WTC11 (cell line): ENCODE results near the gene NSD1. TPM values are rescaled to one million over a fixed set of nuclear protein-coding genes. Genes with fewer than 3 reads are reported as not detected.

ENCODE experiments used
- ATAC-seq: fragments of 200-7000 bp; cut with Tn5 transposase; 2 replicates; pipeline ENCODE4 v1.10.0; 2021; ENCODE audit warnings: mild to moderate bottlenecking, moderate library complexity
- CTCF ChIA-PET: fragments of 300-600 bp; sonication (Branson Sonifier 250); formaldehyde crosslinking; loops from one replicate; lab custom pipeline; 2021; ENCODE audit warnings: antibody characterized with exemption; lab: Charles Lee
- POLR2A ChIA-PET: fragments of 350-600 bp; sonication (Branson Sonifier 250); formaldehyde crosslinking; loops from one replicate; lab custom pipeline; 2021; ENCODE audit warnings: antibody characterized with exemption; lab: Charles Lee
- DNase-seq: peaks from one replicate; pipeline ENCODE4 v3.0.0; 2021; ENCODE audit warnings: low spot score
- H3K27ac Mint-ChIP-seq: 2 replicates; pipeline ENCODE4 v1.8.0; 2021; ENCODE audit warnings: mixed read lengths
- H3K27me3 Mint-ChIP-seq: 2 replicates; pipeline ENCODE4 v1.8.0; 2021; ENCODE audit warnings: low read depth, mild to moderate bottlenecking, moderate library complexity, mixed read lengths
- H3K36me3 Mint-ChIP-seq: 2 replicates; pipeline ENCODE4 v1.8.0; 2021; ENCODE audit warnings: mixed read lengths
- H3K4me1 Mint-ChIP-seq: 2 replicates; pipeline ENCODE4 v1.8.0; 2022; ENCODE audit warnings: mixed read lengths
- H3K4me3 Mint-ChIP-seq: 2 replicates; pipeline ENCODE4 v1.8.0; 2021; ENCODE audit warnings: mild to moderate bottlenecking, moderate library complexity, mixed read lengths
- H3K9me3 Mint-ChIP-seq: 2 replicates; pipeline ENCODE4 v1.8.0; 2021; ENCODE audit warnings: mixed read lengths
- CBFB ChIP-seq: sonication (generic); formaldehyde crosslinking; IDR thresholded peaks from 2 replicates; pipeline ENCODE4 v1.8.1; 2022; ENCODE audit warnings: mild to moderate bottlenecking, low read depth, missing genetic modification reagents
- EMX1 ChIP-seq: fragments of 250-450 bp; sonication (Bioruptor Pico); IDR thresholded peaks from 2 replicates; pipeline ENCODE4 v1.8.0; 2021; ENCODE audit warnings: mild to moderate bottlenecking
- FOXP1 ChIP-seq: sonication (generic); formaldehyde crosslinking; IDR thresholded peaks from 2 replicates; pipeline ENCODE4 v1.8.0; 2022; ENCODE audit warnings: missing genetic modification reagents, mild to moderate bottlenecking, moderate library complexity, borderline replicate concordance
- MXD4 ChIP-seq: fragments of 250-450 bp; sonication (Bioruptor Pico); IDR thresholded peaks from 2 replicates; pipeline ENCODE4 v1.8.0; 2021; ENCODE audit warnings: mild to moderate bottlenecking, moderate library complexity, borderline replicate concordance
- NFYB ChIP-seq: sonication (generic); formaldehyde crosslinking; conservative IDR thresholded peaks from 2 replicates; pipeline ENCODE4 v1.8.0; 2022; ENCODE audit warnings: low read depth, missing genetic modification reagents
- NR3C1 ChIP-seq: sonication (generic); formaldehyde crosslinking; conservative IDR thresholded peaks from 2 replicates; pipeline ENCODE4 v1.8.1; 2023; ENCODE audit warnings: low read depth, mild to moderate bottlenecking, missing genetic modification reagents
- OVOL2 ChIP-seq: fragments of 250-450 bp; sonication (Bioruptor Pico); IDR thresholded peaks from 2 replicates; pipeline ENCODE4 v1.9.0; 2021; ENCODE audit warnings: mild to moderate bottlenecking, borderline replicate concordance
- RORB ChIP-seq: fragments of 250-450 bp; sonication (Bioruptor Pico); IDR thresholded peaks from 2 replicates; pipeline ENCODE4 v1.9.0; 2021; ENCODE audit warnings: mild to moderate bottlenecking
- SMAD3 ChIP-seq: sonication (generic); formaldehyde crosslinking; IDR thresholded peaks from 2 replicates; pipeline ENCODE4 v1.8.0; 2022; ENCODE audit warnings: missing genetic modification reagents, mild to moderate bottlenecking, borderline replicate concordance
- TCF7 ChIP-seq: sonication (generic); formaldehyde crosslinking; IDR thresholded peaks from 2 replicates; pipeline ENCODE4 v1.8.0; 2022; ENCODE audit warnings: mild to moderate bottlenecking, low read depth, missing genetic modification reagents, moderate library complexity
- TEAD1 ChIP-seq: sonication (generic); formaldehyde crosslinking; IDR thresholded peaks from 2 replicates; pipeline ENCODE4 v1.8.0; 2022; ENCODE audit warnings: mild to moderate bottlenecking, missing genetic modification reagents
- TP53 ChIP-seq: sonication (generic); formaldehyde crosslinking; IDR thresholded peaks from 2 replicates; pipeline ENCODE4 v1.8.1; 2023; ENCODE audit warnings: mild to moderate bottlenecking, missing genetic modification reagents
- ZNF219 ChIP-seq: sonication (generic); formaldehyde crosslinking; IDR thresholded peaks from 2 replicates; pipeline ENCODE4 v1.8.0; 2023; ENCODE audit warnings: missing genetic modification reagents, mild to moderate bottlenecking, borderline replicate concordance
- ZNF263 ChIP-seq: sonication (generic); formaldehyde crosslinking; IDR thresholded peaks from 2 replicates; pipeline ENCODE4 v1.8.1; 2022; ENCODE audit warnings: low read depth, mild to moderate bottlenecking, moderate library complexity, missing genetic modification reagents
- ZNF317 ChIP-seq: sonication (generic); formaldehyde crosslinking; IDR thresholded peaks from 2 replicates; pipeline ENCODE4 v1.8.1; 2023; ENCODE audit warnings: low read depth, mild to moderate bottlenecking, moderate library complexity, missing genetic modification reagents, borderline replicate concordance
- ZNF416 ChIP-seq: fragments of 250-450 bp; sonication (Bioruptor Pico); IDR thresholded peaks from 2 replicates; pipeline ENCODE4 v1.9.0; 2021; ENCODE audit warnings: mild to moderate bottlenecking, inconsistent platforms
- total RNA-seq: library from RNA; stranded (reverse); gene quantifications from 3 replicates; pipeline ENCODE4 v1.2.3, GENCODE V29; 2021
- TF ChIP-seq, protein P1 (sequence below): sonication (generic); formaldehyde crosslinking; IDR thresholded peaks from 2 replicates; pipeline ENCODE4 v1.8.1; 2023; ENCODE audit warnings: mild to moderate bottlenecking, missing genetic modification reagents, borderline replicate concordance
- TF ChIP-seq, protein P2 (sequence below): fragments of 250-450 bp; sonication (Bioruptor Pico); IDR thresholded peaks from 2 replicates; pipeline ENCODE4 v1.9.0; 2021; ENCODE audit warnings: mild to moderate bottlenecking
- TF ChIP-seq, protein P3 (sequence below): sonication (generic); formaldehyde crosslinking; IDR thresholded peaks from 2 replicates; pipeline ENCODE4 v1.8.1; 2022; ENCODE audit warnings: low read depth, mild to moderate bottlenecking, moderate library complexity, missing genetic modification reagents, borderline replicate concordance
- TF ChIP-seq, protein P4 (sequence below): sonication (generic); formaldehyde crosslinking; IDR thresholded peaks from 2 replicates; pipeline ENCODE4 v1.8.0; 2022; ENCODE audit warnings: missing genetic modification reagents
- TF ChIP-seq, protein P5 (sequence below): fragments of 250-450 bp; sonication (Bioruptor Pico); IDR thresholded peaks from 2 replicates; pipeline ENCODE4 v1.8.0; 2021; ENCODE audit warnings: mild to moderate bottlenecking
- TF ChIP-seq, protein P6 (sequence below): sonication (generic); formaldehyde crosslinking; IDR thresholded peaks from 2 replicates; pipeline ENCODE4 v1.8.1; 2023; ENCODE audit warnings: mild to moderate bottlenecking, missing genetic modification reagents
- TF ChIP-seq, protein P7 (sequence below): fragments of 250-450 bp; sonication (Bioruptor Pico); IDR thresholded peaks from 2 replicates; pipeline ENCODE4 v2.1.2; 2022; ENCODE audit warnings: mild to moderate bottlenecking, moderate library complexity

NSD1 gene
- total RNA-seq, 1 experiment from 2014 or later: 148 TPM

DNA sequence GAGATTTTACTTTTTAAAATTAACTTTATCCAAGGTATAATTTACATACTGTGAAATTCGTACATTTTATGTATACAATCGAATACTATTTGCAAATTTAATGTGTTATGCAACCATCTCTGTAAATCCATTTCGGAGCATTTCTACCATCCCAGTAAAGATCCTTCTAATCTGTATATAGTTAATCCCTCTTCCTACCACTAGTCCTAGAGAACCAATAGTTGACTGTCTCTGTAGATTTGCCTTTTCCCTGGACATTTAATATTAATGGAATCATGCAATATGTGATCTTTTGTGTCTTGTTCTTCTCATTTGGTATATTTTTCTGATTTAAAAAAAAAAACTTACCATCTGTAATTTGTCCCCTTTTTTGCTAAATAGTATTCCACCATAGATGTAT, 95.2 kb downstream of the NSD1 start (continued):
- no peak for TF ChIP-seq SMAD3 (CRISPR knock-in tag)
- TF ChIP-seq EMX1 (CRISPR knock-in tag): no peak
- TF ChIP-seq, protein P1, sequence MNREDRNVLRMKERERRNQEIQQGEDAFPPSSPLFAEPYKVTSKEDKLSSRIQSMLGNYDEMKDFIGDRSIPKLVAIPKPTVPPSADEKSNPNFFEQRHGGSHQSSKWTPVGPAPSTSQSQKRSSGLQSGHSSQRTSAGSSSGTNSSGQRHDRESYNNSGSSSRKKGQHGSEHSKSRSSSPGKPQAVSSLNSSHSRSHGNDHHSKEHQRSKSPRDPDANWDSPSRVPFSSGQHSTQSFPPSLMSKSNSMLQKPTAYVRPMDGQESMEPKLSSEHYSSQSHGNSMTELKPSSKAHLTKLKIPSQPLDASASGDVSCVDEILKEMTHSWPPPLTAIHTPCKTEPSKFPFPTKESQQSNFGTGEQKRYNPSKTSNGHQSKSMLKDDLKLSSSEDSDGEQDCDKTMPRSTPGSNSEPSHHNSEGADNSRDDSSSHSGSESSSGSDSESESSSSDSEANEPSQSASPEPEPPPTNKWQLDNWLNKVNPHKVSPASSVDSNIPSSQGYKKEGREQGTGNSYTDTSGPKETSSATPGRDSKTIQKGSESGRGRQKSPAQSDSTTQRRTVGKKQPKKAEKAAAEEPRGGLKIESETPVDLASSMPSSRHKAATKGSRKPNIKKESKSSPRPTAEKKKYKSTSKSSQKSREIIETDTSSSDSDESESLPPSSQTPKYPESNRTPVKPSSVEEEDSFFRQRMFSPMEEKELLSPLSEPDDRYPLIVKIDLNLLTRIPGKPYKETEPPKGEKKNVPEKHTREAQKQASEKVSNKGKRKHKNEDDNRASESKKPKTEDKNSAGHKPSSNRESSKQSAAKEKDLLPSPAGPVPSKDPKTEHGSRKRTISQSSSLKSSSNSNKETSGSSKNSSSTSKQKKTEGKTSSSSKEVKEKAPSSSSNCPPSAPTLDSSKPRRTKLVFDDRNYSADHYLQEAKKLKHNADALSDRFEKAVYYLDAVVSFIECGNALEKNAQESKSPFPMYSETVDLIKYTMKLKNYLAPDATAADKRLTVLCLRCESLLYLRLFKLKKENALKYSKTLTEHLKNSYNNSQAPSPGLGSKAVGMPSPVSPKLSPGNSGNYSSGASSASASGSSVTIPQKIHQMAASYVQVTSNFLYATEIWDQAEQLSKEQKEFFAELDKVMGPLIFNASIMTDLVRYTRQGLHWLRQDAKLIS (CRISPR knock-in tag): no peak
- TF ChIP-seq, protein P2, sequence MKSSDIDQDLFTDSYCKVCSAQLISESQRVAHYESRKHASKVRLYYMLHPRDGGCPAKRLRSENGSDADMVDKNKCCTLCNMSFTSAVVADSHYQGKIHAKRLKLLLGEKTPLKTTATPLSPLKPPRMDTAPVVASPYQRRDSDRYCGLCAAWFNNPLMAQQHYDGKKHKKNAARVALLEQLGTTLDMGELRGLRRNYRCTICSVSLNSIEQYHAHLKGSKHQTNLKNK (CRISPR knock-in tag): no peak
- TF ChIP-seq TP53 (CRISPR knock-in tag): no peak
- no peak for TF ChIP-seq ZNF263 (CRISPR knock-in tag)

DNA sequence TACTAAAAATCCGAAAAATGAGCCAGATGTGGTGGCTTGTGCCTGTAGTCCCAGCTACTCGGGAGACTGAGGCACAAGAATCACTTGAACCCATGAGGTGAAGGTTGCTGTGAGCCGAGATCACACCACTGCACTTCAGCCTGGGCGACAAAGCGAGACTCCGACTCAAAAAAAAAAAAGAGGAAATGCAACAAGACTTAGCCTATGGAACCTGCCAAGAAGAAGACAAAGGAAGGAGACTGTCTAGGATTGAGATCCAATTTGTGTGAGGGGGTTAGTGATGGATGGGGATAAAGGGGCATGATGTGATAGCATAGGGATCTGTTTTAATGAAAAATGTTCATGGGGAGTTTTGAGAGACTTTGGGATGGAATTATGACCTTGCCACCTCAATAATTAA, 97.1 kb downstream of the NSD1 start:
- Mint-ChIP-seq H3K9me3 (no peaks in the 10 kb centered on the region), H3K36me3 (peaks cover 12% of the 10 kb centered on the region), H3K27me3 (no peaks in the 10 kb centered on the region), H3K4me1 (peaks cover 7% of the 10 kb centered on the region), H3K4me3 (no peak overlapping the region), H3K27ac (peak overlapping the region; percentile 67)
- DNase-seq (no peak), ATAC-seq (no peak)
- POLR2A ChIA-PET: interaction anchor here (1.2 kb wide), 1 partner anchor 18 kb away, joined by 3 read pairs; no protein-coding TSS in a partner anchor
- CTCF ChIA-PET: interaction anchor here (1.0 to 1.3 kb wide), 2 partner anchors 10 to 119 kb away, joined by 3 to 4 read pairs; no protein-coding TSS in a partner anchor
- TF ChIP-seq TCF7 (CRISPR knock-in tag) (no peak), NR3C1 (CRISPR knock-in tag) (no peak), NFYB (no peak), ZNF416 (CRISPR knock-in tag) (no peak), MXD4 (CRISPR knock-in tag) (no peak), FOXP1 (no peak), ZNF317 (CRISPR knock-in tag) (no peak), CBFB (CRISPR knock-in tag) (no peak), OVOL2 (no peak), ZNF219 (CRISPR knock-in tag) (no peak), RORB (CRISPR knock-in tag) (no peak), EMX1 (CRISPR knock-in tag) (no peak), TEAD1 (CRISPR knock-in tag) (no peak)
- TF ChIP-seq, protein P3, sequence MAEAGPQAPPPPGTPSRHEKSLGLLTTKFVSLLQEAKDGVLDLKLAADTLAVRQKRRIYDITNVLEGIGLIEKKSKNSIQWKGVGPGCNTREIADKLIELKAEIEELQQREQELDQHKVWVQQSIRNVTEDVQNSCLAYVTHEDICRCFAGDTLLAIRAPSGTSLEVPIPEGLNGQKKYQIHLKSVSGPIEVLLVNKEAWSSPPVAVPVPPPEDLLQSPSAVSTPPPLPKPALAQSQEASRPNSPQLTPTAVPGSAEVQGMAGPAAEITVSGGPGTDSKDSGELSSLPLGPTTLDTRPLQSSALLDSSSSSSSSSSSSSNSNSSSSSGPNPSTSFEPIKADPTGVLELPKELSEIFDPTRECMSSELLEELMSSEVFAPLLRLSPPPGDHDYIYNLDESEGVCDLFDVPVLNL: no peak
- TF ChIP-seq, protein P4, sequence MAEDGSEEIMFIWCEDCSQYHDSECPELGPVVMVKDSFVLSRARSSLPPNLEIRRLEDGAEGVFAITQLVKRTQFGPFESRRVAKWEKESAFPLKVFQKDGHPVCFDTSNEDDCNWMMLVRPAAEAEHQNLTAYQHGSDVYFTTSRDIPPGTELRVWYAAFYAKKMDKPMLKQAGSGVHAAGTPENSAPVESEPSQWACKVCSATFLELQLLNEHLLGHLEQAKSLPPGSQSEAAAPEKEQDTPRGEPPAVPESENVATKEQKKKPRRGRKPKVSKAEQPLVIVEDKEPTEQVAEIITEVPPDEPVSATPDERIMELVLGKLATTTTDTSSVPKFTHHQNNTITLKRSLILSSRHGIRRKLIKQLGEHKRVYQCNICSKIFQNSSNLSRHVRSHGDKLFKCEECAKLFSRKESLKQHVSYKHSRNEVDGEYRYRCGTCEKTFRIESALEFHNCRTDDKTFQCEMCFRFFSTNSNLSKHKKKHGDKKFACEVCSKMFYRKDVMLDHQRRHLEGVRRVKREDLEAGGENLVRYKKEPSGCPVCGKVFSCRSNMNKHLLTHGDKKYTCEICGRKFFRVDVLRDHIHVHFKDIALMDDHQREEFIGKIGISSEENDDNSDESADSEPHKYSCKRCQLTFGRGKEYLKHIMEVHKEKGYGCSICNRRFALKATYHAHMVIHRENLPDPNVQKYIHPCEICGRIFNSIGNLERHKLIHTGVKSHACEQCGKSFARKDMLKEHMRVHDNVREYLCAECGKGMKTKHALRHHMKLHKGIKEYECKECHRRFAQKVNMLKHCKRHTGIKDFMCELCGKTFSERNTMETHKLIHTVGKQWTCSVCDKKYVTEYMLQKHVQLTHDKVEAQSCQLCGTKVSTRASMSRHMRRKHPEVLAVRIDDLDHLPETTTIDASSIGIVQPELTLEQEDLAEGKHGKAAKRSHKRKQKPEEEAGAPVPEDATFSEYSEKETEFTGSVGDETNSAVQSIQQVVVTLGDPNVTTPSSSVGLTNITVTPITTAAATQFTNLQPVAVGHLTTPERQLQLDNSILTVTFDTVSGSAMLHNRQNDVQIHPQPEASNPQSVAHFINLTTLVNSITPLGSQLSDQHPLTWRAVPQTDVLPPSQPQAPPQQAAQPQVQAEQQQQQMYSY (CRISPR knock-in tag): no peak
- TF ChIP-seq, protein P5, sequence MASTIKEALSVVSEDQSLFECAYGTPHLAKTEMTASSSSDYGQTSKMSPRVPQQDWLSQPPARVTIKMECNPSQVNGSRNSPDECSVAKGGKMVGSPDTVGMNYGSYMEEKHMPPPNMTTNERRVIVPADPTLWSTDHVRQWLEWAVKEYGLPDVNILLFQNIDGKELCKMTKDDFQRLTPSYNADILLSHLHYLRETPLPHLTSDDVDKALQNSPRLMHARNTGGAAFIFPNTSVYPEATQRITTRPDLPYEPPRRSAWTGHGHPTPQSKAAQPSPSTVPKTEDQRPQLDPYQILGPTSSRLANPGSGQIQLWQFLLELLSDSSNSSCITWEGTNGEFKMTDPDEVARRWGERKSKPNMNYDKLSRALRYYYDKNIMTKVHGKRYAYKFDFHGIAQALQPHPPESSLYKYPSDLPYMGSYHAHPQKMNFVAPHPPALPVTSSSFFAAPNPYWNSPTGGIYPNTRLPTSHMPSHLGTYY: no peak
- TF ChIP-seq, protein P6, sequence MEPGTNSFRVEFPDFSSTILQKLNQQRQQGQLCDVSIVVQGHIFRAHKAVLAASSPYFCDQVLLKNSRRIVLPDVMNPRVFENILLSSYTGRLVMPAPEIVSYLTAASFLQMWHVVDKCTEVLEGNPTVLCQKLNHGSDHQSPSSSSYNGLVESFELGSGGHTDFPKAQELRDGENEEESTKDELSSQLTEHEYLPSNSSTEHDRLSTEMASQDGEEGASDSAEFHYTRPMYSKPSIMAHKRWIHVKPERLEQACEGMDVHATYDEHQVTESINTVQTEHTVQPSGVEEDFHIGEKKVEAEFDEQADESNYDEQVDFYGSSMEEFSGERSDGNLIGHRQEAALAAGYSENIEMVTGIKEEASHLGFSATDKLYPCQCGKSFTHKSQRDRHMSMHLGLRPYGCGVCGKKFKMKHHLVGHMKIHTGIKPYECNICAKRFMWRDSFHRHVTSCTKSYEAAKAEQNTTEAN: no peak
- TF ChIP-seq, protein P7, sequence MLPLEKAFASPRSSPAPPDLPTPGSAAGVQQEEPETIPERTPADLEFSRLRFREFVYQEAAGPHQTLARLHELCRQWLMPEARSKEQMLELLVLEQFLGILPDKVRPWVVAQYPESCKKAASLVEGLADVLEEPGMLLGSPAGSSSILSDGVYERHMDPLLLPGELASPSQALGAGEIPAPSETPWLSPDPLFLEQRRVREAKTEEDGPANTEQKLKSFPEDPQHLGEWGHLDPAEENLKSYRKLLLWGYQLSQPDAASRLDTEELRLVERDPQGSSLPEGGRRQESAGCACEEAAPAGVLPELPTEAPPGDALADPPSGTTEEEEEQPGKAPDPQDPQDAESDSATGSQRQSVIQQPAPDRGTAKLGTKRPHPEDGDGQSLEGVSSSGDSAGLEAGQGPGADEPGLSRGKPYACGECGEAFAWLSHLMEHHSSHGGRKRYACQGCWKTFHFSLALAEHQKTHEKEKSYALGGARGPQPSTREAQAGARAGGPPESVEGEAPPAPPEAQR (CRISPR knock-in tag): no peak
